DMS 273 (cell line): ENCODE data around the gene CNGA4.
"Not testable (repeated sequence)": the region's sequence is repeated elsewhere in the genome, so short reads cannot be mapped to it uniquely, and the experiment has no call there.

ENCODE experiments used
- DNase-seq: peaks from one replicate; lab custom pipeline; 2025; ENCODE audit not compliant: unreplicated experiment; lab: John Stamatoyannopoulos, UW

Gene CNGA4

DNA sequence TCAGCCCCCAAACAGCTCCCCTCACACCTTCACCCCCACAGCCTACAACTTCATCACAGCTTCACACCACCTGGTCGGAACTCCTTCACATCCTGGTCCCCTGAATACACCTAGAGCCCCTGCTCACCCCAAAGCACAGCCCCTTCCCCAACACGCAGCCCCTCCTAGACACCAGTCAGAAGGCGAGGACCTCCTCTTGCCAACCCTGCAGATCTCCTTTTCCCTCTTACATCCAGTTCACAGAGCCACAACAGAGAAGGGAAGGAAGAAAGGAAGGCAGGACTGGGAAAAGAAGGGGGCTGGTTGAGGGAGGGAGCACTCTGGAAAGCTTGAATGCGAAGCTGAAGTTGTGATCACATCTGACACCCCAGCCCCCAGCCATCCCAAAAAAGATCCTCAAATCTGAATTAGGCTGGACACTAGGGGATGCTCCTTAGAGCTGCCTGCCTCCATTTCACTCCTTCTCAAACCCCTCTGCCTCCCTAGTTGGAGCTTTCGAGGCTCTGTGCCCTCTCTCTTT, 21.4 kb downstream of the CNGA4 start:
- DNase-seq, result no peak

DNA sequence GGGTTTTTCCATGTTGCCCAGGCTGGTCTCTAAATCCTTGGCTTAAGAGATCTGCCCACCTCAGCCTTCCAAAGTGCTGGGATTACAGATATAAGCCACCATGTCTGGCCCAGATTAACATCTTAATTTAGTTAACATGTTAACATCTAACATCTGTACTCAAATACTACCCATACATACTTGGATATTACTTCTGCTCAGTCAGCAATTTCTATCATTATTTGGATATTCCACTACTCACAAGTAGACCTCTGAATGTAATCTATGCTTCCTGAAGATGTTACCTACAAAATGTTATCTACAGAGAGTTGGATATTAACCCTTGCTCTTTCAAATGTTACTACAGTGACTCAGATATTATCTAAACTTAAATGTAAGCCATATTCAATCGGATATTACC, 24.8 kb downstream of the CNGA4 start:
- DNase-seq, result no peak

DNA sequence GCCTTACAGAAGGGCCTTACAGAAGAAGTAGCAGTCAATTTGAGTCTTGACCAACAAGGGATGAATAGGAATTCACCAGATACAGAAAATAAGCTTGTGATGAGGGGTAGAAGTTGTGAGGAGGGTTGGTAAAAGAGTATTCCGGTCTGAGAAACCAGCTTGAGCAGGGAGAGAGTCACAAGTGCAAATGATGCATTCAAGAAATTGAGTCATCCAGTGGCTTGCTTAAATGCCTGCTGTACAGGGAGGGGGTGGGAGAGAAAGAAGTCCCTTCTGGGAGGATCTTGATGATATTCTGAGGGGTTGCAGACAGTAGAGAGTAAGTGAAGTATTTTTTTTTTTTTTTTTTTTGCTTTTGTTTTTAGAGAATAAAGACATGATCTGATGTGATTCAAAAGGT, 29.9 kb downstream of the CNGA4 start:
- DNase-seq, result no peak

DNA sequence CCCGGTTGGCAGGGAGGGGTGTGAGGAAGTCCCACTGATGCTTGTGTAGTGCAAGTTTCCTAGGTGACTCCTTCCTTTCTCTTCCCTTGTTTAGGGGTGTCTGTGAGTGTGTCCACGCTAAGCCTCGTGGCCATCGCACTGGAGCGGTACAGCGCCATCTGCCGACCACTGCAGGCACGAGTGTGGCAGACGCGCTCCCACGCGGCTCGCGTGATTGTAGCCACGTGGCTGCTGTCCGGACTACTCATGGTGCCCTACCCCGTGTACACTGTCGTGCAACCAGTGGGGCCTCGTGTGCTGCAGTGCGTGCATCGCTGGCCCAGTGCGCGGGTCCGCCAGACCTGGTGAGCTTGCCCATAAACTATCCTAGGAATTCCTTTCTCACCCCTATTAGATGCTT, 31.1 kb downstream of the CNGA4 start:
- DNase-seq, result no peak

DNA sequence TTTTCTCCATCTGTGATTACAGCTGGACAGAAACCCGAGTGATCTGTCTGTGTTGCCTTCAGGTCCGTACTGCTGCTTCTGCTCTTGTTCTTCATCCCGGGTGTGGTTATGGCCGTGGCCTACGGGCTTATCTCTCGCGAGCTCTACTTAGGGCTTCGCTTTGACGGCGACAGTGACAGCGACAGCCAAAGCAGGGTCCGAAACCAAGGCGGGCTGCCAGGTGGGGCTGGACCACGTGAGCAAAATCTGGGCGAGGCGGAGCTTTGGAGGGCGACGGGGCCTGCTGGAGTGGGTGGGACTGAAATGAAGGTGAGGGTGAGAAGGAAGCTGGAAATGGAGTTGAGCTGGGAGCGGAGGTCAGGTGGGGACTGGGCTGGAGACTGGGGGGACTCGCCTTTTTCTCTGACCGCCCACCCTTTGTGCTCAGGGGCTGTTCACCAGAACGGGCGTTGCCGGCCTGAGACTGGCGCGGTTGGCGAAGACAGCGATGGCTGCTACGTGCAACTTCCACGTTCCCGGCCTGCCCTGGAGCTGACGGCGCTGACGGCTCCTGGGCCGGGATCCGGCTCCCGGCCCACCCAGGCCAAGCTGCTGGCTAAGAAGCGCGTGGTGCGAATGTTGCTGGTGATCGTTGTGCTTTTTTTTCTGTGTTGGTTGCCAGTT, 31.8 kb downstream of the CNGA4 start:
- DNase-seq, result no peak

DNA sequence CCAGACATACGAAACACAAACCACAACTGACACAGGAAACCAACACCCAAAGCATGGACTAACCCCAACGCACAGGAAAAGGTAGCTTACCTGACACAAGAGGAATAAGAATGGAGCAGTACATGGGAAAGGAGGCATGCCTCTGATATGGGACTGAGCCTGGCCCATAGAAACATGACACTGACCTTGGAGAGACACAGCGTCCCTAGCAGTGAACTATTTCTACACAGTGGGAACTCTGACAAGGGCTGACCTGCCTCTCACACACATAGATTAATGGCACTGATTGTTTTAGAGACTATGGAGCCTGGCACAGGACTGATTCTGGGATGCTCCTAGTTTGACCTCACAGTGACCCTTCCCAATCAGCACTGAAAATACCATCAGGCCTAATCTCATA, 32.7 kb downstream of the CNGA4 start:
- no peak for DNase-seq

DNA sequence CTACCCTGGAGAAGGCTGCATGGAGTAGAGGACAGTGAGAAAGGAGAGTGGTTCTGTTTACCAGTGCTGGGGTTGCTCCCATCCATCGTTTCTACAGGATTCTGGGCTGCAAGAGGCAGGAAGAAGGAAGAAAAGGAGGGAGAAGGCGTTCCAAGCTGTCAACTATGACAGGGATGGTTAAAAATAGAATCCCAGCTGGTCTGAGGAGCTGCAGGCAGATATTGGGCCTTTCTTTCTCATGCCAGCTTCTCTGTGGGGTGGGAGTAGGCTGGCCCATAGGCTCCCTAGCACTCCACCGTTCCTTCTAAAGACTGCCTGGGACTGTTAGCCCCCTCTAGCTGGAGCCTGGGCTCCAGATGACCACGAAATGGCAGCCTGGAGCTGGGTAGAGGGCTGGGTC, 34.3 kb downstream of the CNGA4 start:
- DNase-seq, result peak; percentile 8

DNA sequence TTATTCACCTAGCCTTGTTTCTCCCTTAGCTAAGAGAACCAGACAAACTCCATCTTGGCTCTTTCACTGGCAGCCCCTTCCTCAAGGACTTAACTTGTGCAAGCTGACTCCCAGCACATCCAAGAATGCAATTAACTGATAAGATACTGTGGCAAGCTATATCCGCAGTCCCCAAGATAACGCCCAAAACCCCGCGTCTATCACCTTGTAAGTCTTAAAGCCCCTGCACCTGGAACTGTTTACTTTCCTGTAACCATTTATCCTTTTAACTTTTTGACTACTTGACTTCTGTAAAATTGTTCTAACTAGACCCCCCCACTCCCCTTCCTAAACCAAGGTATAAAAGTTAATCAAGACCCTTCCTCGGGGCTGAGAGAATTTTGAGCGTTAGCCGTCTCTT, 41.9 kb downstream of the CNGA4 start:
- DNase-seq, result not testable (repeated sequence)

DNA sequence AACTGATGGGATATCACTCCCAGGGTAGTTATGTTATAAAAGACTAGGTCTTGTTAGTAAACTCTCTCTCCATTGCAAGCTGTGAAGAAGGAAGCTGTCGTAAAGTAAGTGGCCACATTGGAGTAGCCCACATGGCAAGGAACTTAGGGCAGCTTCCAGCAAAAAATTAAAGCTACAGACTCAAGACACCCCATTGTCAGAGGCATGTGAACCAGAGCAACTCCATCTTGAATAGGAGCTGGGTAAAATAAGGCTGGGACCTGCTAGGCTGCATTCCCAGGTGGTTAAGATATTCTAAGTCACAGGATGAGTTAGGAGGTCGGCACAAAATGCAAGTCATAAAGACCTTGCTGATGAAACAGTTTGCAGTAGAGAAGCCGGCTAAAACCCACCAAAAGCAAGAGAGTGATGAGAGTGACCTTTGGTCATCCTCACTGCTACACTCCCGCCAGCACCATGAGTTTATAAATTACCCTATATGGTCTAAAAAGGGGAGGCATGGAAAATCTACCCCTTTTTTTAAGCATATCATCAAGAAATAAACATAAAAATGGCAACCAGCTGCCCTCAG, 44.6 kb downstream of the CNGA4 start:
- DNase-seq, result no peak

DNA sequence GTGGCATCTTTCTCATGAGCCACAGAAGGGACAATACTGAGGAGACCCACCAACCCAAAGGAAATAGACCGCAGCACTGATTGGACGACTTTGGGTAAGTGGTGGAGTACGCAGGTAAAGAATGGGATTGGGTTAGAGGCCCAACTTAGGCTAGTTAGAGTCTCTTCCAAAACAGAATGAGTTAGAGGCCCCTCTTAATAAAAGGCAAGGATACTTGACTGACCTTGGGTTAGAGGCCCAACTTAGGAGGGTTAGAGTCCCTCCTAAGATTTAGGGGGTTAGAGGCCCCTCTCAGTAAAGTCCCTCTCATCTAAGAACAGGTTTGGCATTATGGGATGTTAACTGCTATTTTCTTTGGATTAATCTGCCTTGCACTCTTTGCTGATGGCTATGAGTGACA, 45.4 kb downstream of the CNGA4 start:
- DNase-seq, result no peak

DNA sequence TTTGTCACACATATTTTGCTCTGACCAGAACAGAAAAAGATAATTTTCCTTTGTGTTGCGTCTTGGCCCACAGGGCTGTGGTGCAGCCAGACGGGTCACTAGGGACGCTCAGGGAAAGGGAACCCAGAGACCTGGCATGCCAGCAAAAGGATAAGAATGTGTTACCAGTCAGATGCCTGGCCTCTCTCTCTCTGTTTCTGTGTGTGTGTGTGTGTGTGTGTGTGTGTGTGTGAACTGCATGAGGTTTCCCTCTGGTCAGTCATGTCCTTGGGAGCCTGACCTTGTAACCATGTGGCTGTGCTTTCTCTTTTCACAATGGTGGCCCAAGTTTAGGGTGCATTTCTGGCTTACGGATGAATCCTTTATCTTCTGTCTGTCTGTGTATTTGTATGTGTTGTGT, 46.1 kb downstream of the CNGA4 start:
- DNase-seq, result no peak
